ENCODE measurements around the gene ZNF32.

DNA sequence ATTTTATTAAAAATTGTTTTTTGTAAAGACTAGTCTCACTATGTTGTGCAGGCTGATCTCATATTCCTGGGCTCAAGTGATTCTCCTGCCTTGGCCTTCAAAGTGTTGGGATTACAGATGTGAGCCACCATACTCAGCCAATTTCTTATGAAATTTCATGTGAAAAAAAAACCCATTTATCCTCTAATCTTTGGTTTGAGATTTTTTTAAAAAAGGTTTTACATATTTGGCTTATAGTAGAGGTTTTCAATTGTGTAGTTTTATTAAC lies 35.5 kb upstream of the ZNF32 start:
- TF ChIP-seq EP300 (IDR thresholded peaks at IDR 0.05; ENCODE audit: borderline replicate concordance in 1 of 2, low read depth in 2 of 2, low read length in 2 of 2) (no peak), SIN3A (conservative IDR thresholded peaks at IDR 0.05 in 1 of 2, IDR thresholded peaks at IDR 0.05 in 1 of 2; ENCODE audit: low read depth in 1 of 2, low read length in 2 of 2) (no peak), POLR2AphosphoS5 (IDR thresholded peaks at IDR 0.05; ENCODE audit: low read depth, low read length) (no peak), YY1 (IDR thresholded peaks at IDR 0.05; ENCODE audit: low read depth, low read length) (no peak), POLR2A (IDR thresholded peaks at IDR 0.05; ENCODE audit: control extremely low read depth in 1 of 2, low read depth in 2 of 2, low read length in 2 of 2) (no peak), JUN (IDR thresholded peaks at IDR 0.05; ENCODE audit: low read depth, low read length) (no peak)
- TF ChIP-seq, protein P1, sequence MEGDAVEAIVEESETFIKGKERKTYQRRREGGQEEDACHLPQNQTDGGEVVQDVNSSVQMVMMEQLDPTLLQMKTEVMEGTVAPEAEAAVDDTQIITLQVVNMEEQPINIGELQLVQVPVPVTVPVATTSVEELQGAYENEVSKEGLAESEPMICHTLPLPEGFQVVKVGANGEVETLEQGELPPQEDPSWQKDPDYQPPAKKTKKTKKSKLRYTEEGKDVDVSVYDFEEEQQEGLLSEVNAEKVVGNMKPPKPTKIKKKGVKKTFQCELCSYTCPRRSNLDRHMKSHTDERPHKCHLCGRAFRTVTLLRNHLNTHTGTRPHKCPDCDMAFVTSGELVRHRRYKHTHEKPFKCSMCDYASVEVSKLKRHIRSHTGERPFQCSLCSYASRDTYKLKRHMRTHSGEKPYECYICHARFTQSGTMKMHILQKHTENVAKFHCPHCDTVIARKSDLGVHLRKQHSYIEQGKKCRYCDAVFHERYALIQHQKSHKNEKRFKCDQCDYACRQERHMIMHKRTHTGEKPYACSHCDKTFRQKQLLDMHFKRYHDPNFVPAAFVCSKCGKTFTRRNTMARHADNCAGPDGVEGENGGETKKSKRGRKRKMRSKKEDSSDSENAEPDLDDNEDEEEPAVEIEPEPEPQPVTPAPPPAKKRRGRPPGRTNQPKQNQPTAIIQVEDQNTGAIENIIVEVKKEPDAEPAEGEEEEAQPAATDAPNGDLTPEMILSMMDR (IDR thresholded peaks at IDR 0.05; ENCODE audit: control extremely low read depth in 1 of 3, insufficient read depth in 1 of 3, low read depth in 1 of 3, low read length in 3 of 3): no peak
